ENCODE measurements around the gene CRHBP.

CRHBP gene

GRCh38 chr5:77008413-77008812 lies 55.6 kb downstream of the CRHBP start:
- no peak overlapping the region for H2BK120ac ChIP-seq (ENCODE audit: low read depth, low read length)
- no peaks in the 10 kb centered on the region for H3K36me3 ChIP-seq (ENCODE audit: control insufficient read depth, insufficient read depth, low read length)
- no peaks in the 10 kb centered on the region for H3K79me1 ChIP-seq (ENCODE audit: low read length)
- H2BK15ac ChIP-seq (replicated peaks; ENCODE audit: low read depth) = no peak overlapping the region
- no peak overlapping the region for H4K5ac ChIP-seq (ENCODE audit: low read length)
- no peak overlapping the region for H3K9ac ChIP-seq (ENCODE audit: low read length)
- DNase-seq = no peak
- no peak overlapping the region for H3K56ac ChIP-seq (ENCODE audit: low read length)
- H3K27ac ChIP-seq (ENCODE audit: low read depth, low read length) = no peak overlapping the region
- H3K4me1 ChIP-seq (ENCODE audit: control insufficient read depth, low read depth, low read length) = no peaks in the 10 kb centered on the region
- no CpG with 5 or more reads among the region's 3 CpGs for whole genome bisulfite sequencing (ENCODE audit: extremely low coverage, insufficient coverage, low lambda C conversion rate)
- H2AK5ac ChIP-seq (ENCODE audit: low read length) = no peak overlapping the region
- H3K79me2 ChIP-seq (ENCODE audit: control insufficient read depth, insufficient read depth, low read length) = no peaks in the 10 kb centered on the region
- H3K18ac ChIP-seq (ENCODE audit: low read length) = no peak overlapping the region
- no peak overlapping the region for H3K4me2 ChIP-seq (ENCODE audit: low read length)
- H3K27me3 ChIP-seq (ENCODE audit: insufficient read depth, low read length, poor library complexity) = no peaks in the 10 kb centered on the region
- no peak overlapping the region for H4K8ac ChIP-seq (ENCODE audit: low read depth, low read length)
- H2BK5ac ChIP-seq (ENCODE audit: low read length) = no peak overlapping the region
- no peak overlapping the region for H3K23ac ChIP-seq (ENCODE audit: low read length)
- no peak overlapping the region for H3K4ac ChIP-seq (ENCODE audit: low read depth, low read length)
- no peak overlapping the region for H3K4me3 ChIP-seq (ENCODE audit: low read length)

- no peak overlapping the region for H3K27ac ChIP-seq (ENCODE audit: low read depth, low read length)
- no peak overlapping the region for H4K5ac ChIP-seq (ENCODE audit: low read length)
- no peak overlapping the region for H3K18ac ChIP-seq (ENCODE audit: low read length)
- H3K36me3 ChIP-seq (ENCODE audit: control insufficient read depth, insufficient read depth, low read length) = no peaks in the 10 kb centered on the region
- H2BK120ac ChIP-seq (ENCODE audit: low read depth, low read length) = no peak overlapping the region
- no peak overlapping the region for H3K4me3 ChIP-seq (ENCODE audit: low read length)
- H2BK5ac ChIP-seq (ENCODE audit: low read length) = no peak overlapping the region
- H4K8ac ChIP-seq (ENCODE audit: low read depth, low read length) = no peak overlapping the region
- no peak overlapping the region for H3K23ac ChIP-seq (ENCODE audit: low read length)
- H3K79me2 ChIP-seq (ENCODE audit: control insufficient read depth, insufficient read depth, low read length) = no peaks in the 10 kb centered on the region
- no peak overlapping the region for H3K56ac ChIP-seq (ENCODE audit: low read length)
- H2AK5ac ChIP-seq (ENCODE audit: low read length) = no peak overlapping the region
- WGBS (ENCODE audit: extremely low coverage, insufficient coverage, low lambda C conversion rate) = no CpG with 5 or more reads among the region's 5 CpGs
- H2BK15ac ChIP-seq (replicated peaks; ENCODE audit: low read depth) = no peak overlapping the region
- H3K4me2 ChIP-seq (ENCODE audit: low read length) = no peak overlapping the region
- no peaks in the 10 kb centered on the region for H3K79me1 ChIP-seq (ENCODE audit: low read length)
- H3K4ac ChIP-seq (ENCODE audit: low read depth, low read length) = no peak overlapping the region
- no peaks in the 10 kb centered on the region for H3K27me3 ChIP-seq (ENCODE audit: insufficient read depth, low read length, poor library complexity)
- no peak for DNase-seq
- H3K4me1 ChIP-seq (ENCODE audit: control insufficient read depth, low read depth, low read length) = no peaks in the 10 kb centered on the region
- H3K9ac ChIP-seq (ENCODE audit: low read length) = no peak overlapping the region
Measured at GRCh38 chr5:77010243-77010642, 57.4 kb downstream of the CRHBP start.

GRCh38 chr5:77011498-77011897 lies 58.7 kb downstream of the CRHBP start:
- no CpG with 5 or more reads among the region's 5 CpGs for WGBS (ENCODE audit: extremely low coverage, insufficient coverage, low lambda C conversion rate)
- no peaks in the 10 kb centered on the region for H3K4me1 ChIP-seq (ENCODE audit: control insufficient read depth, low read depth, low read length)
- DNase-seq = no peak
- no peak overlapping the region for H3K9ac ChIP-seq (ENCODE audit: low read length)
- no peaks in the 10 kb centered on the region for H3K27me3 ChIP-seq (ENCODE audit: insufficient read depth, low read length, poor library complexity)
- no peak overlapping the region for H3K18ac ChIP-seq (ENCODE audit: low read length)
- H3K36me3 ChIP-seq (ENCODE audit: control insufficient read depth, insufficient read depth, low read length) = no peaks in the 10 kb centered on the region
- H4K8ac ChIP-seq (ENCODE audit: low read depth, low read length) = no peak overlapping the region
- H3K4ac ChIP-seq (ENCODE audit: low read depth, low read length) = no peak overlapping the region
- H2AK5ac ChIP-seq (ENCODE audit: low read length) = no peak overlapping the region
- H2BK120ac ChIP-seq (ENCODE audit: low read depth, low read length) = no peak overlapping the region
- no peak overlapping the region for H2BK5ac ChIP-seq (ENCODE audit: low read length)
- no peak overlapping the region for H3K4me3 ChIP-seq (ENCODE audit: low read length)
- H3K79me1 ChIP-seq (ENCODE audit: low read length) = no peaks in the 10 kb centered on the region
- H3K4me2 ChIP-seq (ENCODE audit: low read length) = no peak overlapping the region
- H4K5ac ChIP-seq (ENCODE audit: low read length) = no peak overlapping the region
- H3K79me2 ChIP-seq (ENCODE audit: control insufficient read depth, insufficient read depth, low read length) = no peaks in the 10 kb centered on the region
- H2BK15ac ChIP-seq (replicated peaks; ENCODE audit: low read depth) = no peak overlapping the region
- no peak overlapping the region for H3K56ac ChIP-seq (ENCODE audit: low read length)
- H3K23ac ChIP-seq (ENCODE audit: low read length) = no peak overlapping the region
- no peak overlapping the region for H3K27ac ChIP-seq (ENCODE audit: low read depth, low read length)

- no peaks in the 10 kb centered on the region for H3K79me2 ChIP-seq (ENCODE audit: control insufficient read depth, insufficient read depth, low read length)
- no peaks in the 10 kb centered on the region for H3K79me1 ChIP-seq (ENCODE audit: low read length)
- H4K8ac ChIP-seq (ENCODE audit: low read depth, low read length) = no peak overlapping the region
- no peak overlapping the region for H3K9ac ChIP-seq (ENCODE audit: low read length)
- no peak overlapping the region for H4K5ac ChIP-seq (ENCODE audit: low read length)
- H3K36me3 ChIP-seq (ENCODE audit: control insufficient read depth, insufficient read depth, low read length) = no peaks in the 10 kb centered on the region
- no peak overlapping the region for H2BK15ac ChIP-seq (replicated peaks; ENCODE audit: low read depth)
- no peak overlapping the region for H3K18ac ChIP-seq (ENCODE audit: low read length)
- no peak for DNase-seq
- H3K4me1 ChIP-seq (ENCODE audit: control insufficient read depth, low read depth, low read length) = no peaks in the 10 kb centered on the region
- H3K4me3 ChIP-seq (ENCODE audit: low read length) = no peak overlapping the region
- no CpG with 5 or more reads among the region's 2 CpGs for WGBS (ENCODE audit: extremely low coverage, insufficient coverage, low lambda C conversion rate)
- H2BK120ac ChIP-seq (ENCODE audit: low read depth, low read length) = no peak overlapping the region
- H3K56ac ChIP-seq (ENCODE audit: low read length) = no peak overlapping the region
- no peak overlapping the region for H3K23ac ChIP-seq (ENCODE audit: low read length)
- no peak overlapping the region for H3K4me2 ChIP-seq (ENCODE audit: low read length)
- no peaks in the 10 kb centered on the region for H3K27me3 ChIP-seq (ENCODE audit: insufficient read depth, low read length, poor library complexity)
- no peak overlapping the region for H2AK5ac ChIP-seq (ENCODE audit: low read length)
- H3K4ac ChIP-seq (ENCODE audit: low read depth, low read length) = no peak overlapping the region
- no peak overlapping the region for H2BK5ac ChIP-seq (ENCODE audit: low read length)
- H3K27ac ChIP-seq (ENCODE audit: low read depth, low read length) = no peak overlapping the region
Measured at GRCh38 chr5:77012601-77013000, 59.8 kb downstream of the CRHBP start.

- Histone ChIP-seq H2BK5ac (ENCODE audit: low read length) (peak overlapping the region; percentile 74), H4K5ac (ENCODE audit: low read length) (no peak overlapping the region), H4K8ac (ENCODE audit: low read depth, low read length) (no peak overlapping the region), H3K9ac (ENCODE audit: low read length) (peak overlapping the region; percentile 15), H3K36me3 (ENCODE audit: control insufficient read depth, insufficient read depth, low read length) (no peaks in the 10 kb centered on the region), H3K27ac (ENCODE audit: low read depth, low read length) (no peak overlapping the region), H3K56ac (ENCODE audit: low read length) (peak overlapping the region; percentile 37), H3K4me3 (ENCODE audit: low read length) (no peak overlapping the region), H3K4ac (ENCODE audit: low read depth, low read length) (no peak overlapping the region), H2AK5ac (ENCODE audit: low read length) (no peak overlapping the region), H2BK15ac (replicated peaks; ENCODE audit: low read depth) (no peak overlapping the region), H3K18ac (ENCODE audit: low read length) (peak overlapping the region; percentile 64), H3K27me3 (ENCODE audit: insufficient read depth, low read length, poor library complexity) (no peaks in the 10 kb centered on the region), H3K4me2 (ENCODE audit: low read length) (no peak overlapping the region), H2BK120ac (ENCODE audit: low read depth, low read length) (no peak overlapping the region), H3K4me1 (ENCODE audit: control insufficient read depth, low read depth, low read length) (no peaks in the 10 kb centered on the region), H3K23ac (ENCODE audit: low read length) (no peak overlapping the region), H3K79me2 (ENCODE audit: control insufficient read depth, insufficient read depth, low read length) (no peaks in the 10 kb centered on the region), H3K79me1 (ENCODE audit: low read length) (no peaks in the 10 kb centered on the region)
- no CpG with 5 or more reads among the region's 3 CpGs for WGBS (ENCODE audit: extremely low coverage, insufficient coverage, low lambda C conversion rate)
- peak; percentile 82 for DNase-seq
Measured at GRCh38 chr5:77015938-77016569, 63.2 kb downstream of the CRHBP start.

GRCh38 chr5:77016962-77017361 lies 64.1 kb downstream of the CRHBP start:
- no peaks in the 10 kb centered on the region for H3K79me1 ChIP-seq (ENCODE audit: low read length)
- H2BK120ac ChIP-seq (ENCODE audit: low read depth, low read length) = no peak overlapping the region
- H3K4ac ChIP-seq (ENCODE audit: low read depth, low read length) = no peak overlapping the region
- H4K5ac ChIP-seq (ENCODE audit: low read length) = no peak overlapping the region
- no peak for DNase-seq
- no peak overlapping the region for H3K4me3 ChIP-seq (ENCODE audit: low read length)
- no peak overlapping the region for H3K9ac ChIP-seq (ENCODE audit: low read length)
- no peak overlapping the region for H2AK5ac ChIP-seq (ENCODE audit: low read length)
- no CpG with 5 or more reads among the region's 1 CpG for WGBS (ENCODE audit: extremely low coverage, insufficient coverage, low lambda C conversion rate)
- no peaks in the 10 kb centered on the region for H3K4me1 ChIP-seq (ENCODE audit: control insufficient read depth, low read depth, low read length)
- H2BK15ac ChIP-seq (replicated peaks; ENCODE audit: low read depth) = no peak overlapping the region
- no peak overlapping the region for H4K8ac ChIP-seq (ENCODE audit: low read depth, low read length)
- H3K27ac ChIP-seq (ENCODE audit: low read depth, low read length) = no peak overlapping the region
- H3K79me2 ChIP-seq (ENCODE audit: control insufficient read depth, insufficient read depth, low read length) = no peaks in the 10 kb centered on the region
- no peak overlapping the region for H3K56ac ChIP-seq (ENCODE audit: low read length)
- H3K36me3 ChIP-seq (ENCODE audit: control insufficient read depth, insufficient read depth, low read length) = no peaks in the 10 kb centered on the region
- no peak overlapping the region for H3K23ac ChIP-seq (ENCODE audit: low read length)
- no peak overlapping the region for H3K4me2 ChIP-seq (ENCODE audit: low read length)
- no peak overlapping the region for H3K18ac ChIP-seq (ENCODE audit: low read length)
- H2BK5ac ChIP-seq (ENCODE audit: low read length) = no peak overlapping the region
- no peaks in the 10 kb centered on the region for H3K27me3 ChIP-seq (ENCODE audit: insufficient read depth, low read length, poor library complexity)

All from mesendoderm (in vitro differentiated cells).